ENCODE results near the gene CNTF.
A peak's percentile ranks its signal among the peaks of the same experiment; 100 is the strongest.

Gene CNTF

DNA sequence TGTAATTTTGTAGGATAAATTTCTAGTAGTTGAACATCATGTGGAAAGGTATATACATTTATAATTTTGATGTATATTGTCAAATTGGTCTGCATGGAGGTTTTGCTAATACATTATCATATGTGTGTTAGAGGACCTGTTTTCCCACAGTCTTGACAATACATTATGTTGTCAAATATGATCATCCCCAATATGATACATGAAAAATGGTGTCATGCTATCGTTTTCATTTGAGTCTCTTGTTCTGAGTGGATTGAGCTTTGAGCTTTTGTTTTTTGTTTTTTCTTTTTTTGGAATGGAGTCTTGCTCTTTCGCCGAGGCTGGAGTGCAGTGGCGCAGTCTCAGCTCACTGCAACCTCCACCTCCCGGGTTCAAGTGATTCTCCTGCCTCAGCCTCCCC lies 14.1 kb upstream of the CNTF start:
- DNase-seq, result no peak

GRCh38 chr11:58609723-58610122 lies 12.7 kb upstream of the CNTF start:
- DNase-seq, result no peak

DNA sequence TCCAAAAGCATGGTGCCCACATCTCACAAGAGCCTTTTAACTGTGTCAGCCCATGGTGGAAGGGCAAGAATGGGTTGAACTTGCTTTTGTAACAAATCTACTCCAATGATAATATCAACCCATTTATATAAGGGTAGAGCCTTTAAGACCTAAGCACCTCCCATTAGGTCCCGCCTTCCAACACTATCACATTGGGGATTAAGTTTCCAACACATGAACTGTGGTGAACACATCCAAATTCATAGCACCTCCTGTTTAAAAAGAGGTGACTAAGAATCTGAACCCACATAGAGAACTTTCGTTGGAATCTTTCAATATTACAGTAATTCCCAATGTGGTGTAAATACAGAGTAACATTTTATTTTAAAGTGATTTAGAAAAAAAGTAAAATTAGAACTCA lies 9.2 kb upstream of the CNTF start:
- DNase-seq, result no peak

- no peak for DNase-seq
Observed at GRCh38 chr11:58615559-58615958, 6.9 kb upstream of the CNTF start.

- DNase-seq, result peak; percentile 69
Observed at GRCh38 chr11:58616594-58616993, 5.9 kb upstream of the CNTF start.

DNA sequence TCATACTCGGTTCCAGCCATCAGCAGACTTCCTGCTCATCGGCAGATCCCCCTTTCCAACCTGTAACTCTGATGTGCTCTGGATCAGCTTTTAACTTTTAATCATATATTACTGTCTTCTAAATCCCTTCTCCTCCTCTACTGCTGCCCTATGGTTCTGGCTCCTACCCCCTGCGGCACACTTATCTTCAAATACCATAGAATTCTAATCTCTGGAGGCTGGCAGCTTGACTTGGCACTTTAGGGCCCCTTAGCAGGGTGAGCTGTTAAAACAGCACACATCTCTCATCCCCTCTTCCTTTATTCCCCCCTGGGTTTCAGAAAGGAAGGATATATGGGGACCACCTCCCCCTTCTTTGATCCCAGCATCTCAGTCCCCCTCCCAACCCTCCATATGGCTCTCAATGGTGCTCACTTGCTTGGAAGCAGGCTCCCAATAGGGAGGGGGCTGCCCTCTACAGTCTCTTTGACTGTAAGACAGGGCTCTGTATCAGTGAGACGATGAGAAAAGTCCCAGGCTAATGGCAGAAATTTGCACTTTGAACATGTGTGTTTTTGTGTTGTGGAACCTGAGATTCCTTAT lies 4.4 kb upstream of the CNTF start:
- peak; percentile 50 for DNase-seq

GRCh38 chr11:58621586-58622262 lies 741 bp upstream of the CNTF start:
- no peak for DNase-seq

DNA sequence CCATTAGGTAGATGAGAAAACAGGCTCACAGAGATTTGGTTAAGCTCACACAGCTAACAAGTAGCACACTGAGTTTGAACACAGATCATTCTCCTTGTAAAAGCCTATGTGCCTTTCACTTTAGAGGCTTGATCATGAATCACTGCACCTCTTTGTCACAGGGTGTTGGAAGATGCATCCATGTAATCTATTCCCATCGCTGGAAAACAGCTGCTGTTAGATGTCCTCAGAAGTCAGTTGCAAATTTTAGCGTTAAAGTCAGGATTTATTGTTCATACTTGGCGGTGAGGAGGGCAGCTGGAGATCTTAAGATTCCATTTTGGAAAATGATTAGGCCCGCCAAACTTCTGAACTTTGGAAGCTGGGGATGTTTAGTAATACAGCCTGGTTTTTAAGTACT lies 2.6 kb downstream of the CNTF start:
- no peak for DNase-seq

- no peak for DNase-seq
Observed at GRCh38 chr11:58625826-58626460, 3.5 kb downstream of the CNTF start.

DNA sequence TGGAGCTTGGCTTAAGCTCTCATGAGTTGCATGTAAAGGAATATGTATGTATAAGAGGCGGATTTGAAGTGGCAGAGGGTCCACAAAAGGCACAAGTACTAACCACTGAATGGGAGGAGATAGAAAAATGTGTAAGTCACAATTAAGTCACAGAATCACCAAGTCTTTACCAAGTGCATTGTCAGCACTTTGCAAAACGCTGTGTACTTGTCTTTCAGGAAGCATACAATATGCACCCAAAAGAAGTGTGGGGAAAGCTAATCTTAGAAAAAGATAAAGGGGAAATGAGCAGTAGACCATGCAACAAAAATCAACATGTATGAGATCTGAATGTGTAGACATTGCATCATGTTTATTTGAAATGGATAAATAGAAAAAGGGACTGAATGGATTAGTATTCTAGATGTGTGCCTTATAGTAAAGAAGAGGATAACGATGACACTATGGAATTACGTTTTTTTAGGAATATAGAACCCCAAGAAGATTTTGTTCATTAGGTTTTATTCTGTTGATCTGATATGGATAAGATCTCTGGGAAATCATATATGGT lies 4.5 kb downstream of the CNTF start:
- no peak for DNase-seq

DNA sequence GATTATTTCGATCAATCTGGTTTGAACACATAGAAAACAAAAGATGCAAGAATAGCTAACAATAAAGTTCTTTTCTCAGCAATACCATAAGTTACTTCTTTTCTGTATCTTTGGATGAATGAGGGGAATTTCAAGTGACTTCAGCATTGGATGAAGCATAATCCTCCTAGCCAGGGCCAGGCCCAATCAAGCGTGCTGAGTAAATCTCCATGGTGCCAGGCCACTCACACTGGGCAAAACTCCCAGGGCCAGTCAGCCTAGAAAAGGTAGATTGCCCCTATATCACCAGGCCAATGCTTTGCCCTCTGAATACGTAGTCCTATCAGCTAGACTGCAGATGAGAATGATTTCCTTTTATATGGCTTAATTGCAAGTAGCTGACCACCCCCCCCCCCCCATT lies 6.0 kb downstream of the CNTF start:
- no peak for DNase-seq

DNA sequence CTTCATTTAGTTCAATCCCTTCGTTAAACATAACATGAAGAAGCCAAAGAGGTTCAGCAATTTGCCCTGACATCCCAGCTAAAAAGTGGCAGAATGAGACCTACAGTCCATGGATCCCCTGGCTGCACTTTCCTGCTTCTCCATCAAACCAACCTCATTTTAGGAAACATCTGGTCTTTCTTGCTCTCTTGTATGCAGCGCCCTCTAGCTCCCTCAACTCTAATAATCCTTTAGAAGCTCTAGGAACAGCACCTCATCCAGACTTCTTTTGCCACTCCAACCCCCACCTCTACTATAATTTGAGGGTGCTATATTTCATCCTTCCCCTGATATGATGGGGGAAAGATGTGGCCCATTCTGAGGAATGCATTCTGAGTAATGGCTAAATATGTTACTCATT lies 7.4 kb downstream of the CNTF start:
- peak; percentile 70 for DNase-seq

DNA sequence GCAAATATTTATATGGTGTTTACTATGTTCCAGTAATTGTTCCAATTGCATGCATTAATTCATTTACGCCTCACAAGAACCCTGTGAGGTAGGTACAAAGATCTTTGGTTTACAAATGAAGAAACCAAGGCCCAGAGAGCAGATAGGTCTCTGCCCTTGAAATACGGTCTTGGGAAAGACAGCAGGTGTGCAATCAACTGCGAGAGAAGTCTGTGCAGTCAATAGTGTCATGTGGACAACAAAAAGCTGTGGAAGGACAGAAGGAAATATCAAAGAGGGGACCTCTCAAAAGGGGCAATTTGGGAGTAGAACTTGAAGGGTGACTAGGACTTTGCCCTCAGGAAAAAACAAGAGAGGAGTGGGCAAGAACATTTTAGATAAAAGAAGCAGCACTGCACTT lies 8.9 kb downstream of the CNTF start:
- no peak for DNase-seq

DNA sequence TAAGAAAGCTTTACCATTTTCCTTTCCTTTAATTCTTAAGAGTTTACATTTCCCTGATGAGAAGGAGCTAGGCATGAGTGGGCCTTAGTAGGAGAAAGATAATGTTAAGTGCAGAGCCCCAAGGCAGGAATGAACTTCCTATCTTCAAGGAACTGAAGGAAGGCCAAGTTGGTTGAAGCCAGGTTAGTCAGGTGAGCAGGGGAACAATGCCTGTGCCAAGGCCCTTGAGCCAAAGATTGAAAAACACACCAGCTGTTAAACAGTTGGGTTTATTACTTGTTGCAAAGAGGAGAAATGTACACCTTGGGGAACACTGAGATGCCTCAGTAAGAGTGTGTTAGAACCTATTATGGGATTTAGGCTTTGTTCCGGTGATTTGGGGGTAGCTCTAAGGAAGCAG lies 10.0 kb downstream of the CNTF start:
- no peak for DNase-seq

DNA sequence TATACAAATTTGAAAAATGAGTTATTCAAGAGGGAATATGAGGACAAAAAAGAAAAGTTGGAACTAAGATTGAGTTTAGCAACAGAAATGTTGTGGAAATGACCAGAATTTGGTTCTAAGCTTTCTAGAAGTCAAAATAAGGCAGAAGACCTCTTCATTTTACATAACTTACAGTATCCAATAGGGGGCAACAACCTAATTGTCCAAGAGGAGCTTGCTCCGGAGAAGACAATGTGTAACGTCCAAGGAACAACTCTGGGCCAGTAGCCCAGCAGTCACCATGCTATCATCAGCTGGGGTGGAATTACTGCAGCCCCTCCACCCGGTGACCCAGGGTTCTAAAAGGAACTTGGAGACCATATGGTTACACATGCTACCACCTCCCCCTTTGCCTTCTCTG lies 14.1 kb downstream of the CNTF start:
- DNase-seq, result no peak

GRCh38 chr11:58637371-58637770 lies 14.9 kb downstream of the CNTF start:
- DNase-seq, result no peak

- DNase-seq, result no peak
Observed at GRCh38 chr11:58639103-58639502, 16.6 kb downstream of the CNTF start.

GRCh38 chr11:58639669-58640068 lies 17.2 kb downstream of the CNTF start:
- no peak for DNase-seq

GRCh38 chr11:58640386-58641023 lies 18.0 kb downstream of the CNTF start:
- DNase-seq, result no peak

GRCh38 chr11:58641341-58641740 lies 18.9 kb downstream of the CNTF start:
- DNase-seq, result no peak

DNA sequence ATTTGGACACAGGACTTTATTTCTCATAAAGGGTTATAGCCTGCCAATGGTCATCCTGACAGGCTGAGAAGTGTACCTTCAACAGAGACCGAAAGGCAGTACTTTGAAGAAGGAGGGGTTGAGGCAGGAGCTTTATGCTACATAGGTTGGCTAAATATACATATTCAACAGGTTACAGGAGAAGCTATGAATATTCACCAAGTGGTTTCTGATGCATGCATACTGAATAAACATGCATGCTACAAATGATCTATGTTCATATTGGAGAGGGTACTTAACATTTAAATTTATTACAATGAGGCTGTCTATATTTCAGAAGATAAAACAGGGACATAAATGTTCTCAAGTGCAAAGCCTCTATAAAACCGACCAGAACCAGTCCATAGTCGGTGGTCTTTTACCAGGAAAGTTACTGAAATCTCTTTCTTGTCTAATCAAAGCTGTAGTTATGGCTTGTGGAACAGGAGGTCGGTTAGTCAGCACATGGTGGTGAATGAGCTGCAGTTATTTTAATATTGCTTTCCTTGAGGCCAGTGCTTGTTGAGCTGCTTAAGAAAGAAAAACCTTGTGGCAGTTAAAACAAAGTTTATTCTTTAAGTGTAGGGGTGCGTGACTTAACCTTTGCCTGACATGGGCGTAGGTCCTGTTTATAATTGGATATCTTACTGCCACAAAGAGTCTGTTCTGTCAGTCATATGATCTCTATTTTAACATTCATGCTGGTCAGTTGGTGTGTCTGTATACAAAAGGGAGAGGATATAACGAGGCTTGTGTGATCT lies 19.5 kb downstream of the CNTF start:
- DNase-seq, result no peak

- DNase-seq, result no peak
Observed at GRCh38 chr11:58645854-58646253, 23.4 kb downstream of the CNTF start.

- DNase-seq, result no peak
Observed at GRCh38 chr11:58647141-58647699, 24.8 kb downstream of the CNTF start.

Data from hematopoietic multipotent progenitor cell treated with erythropoietin and hydrocortisone succinate and interleukin-3 and kit ligand, for 8 days (in vitro differentiated cells).